Neural crest cell (in vitro differentiated cells): Measurements from ENCODE around the gene CNTNAP2. TPM values are rescaled to one million over a fixed set of nuclear protein-coding genes. Genes with fewer than 3 reads are reported as not detected.

ENCODE experiments used
- DNase-seq: peaks from one replicate; pipeline ENCODE4 v3.0.0; 2021; ENCODE audit warnings: low read depth, mixed read lengths, low spot score
- H3K27ac Mint-ChIP-seq: one replicate; pipeline ENCODE4 v1.8.0; 2021; ENCODE audit warnings: mild to moderate bottlenecking, mixed read lengths; ENCODE audit not compliant: unreplicated experiment
- H3K27me3 Mint-ChIP-seq: 2 replicates; pipeline ENCODE4 v1.8.0; 2021; ENCODE audit warnings: low read depth, mild to moderate bottlenecking, mixed read lengths
- H3K36me3 Mint-ChIP-seq: 2 replicates; pipeline ENCODE4 v1.8.0; 2021; ENCODE audit warnings: low read depth, mild to moderate bottlenecking, mixed read lengths
- H3K4me1 Mint-ChIP-seq: 2 replicates; pipeline ENCODE4 v1.8.0; 2021; ENCODE audit warnings: mixed read lengths
- H3K4me3 Mint-ChIP-seq: one replicate; pipeline ENCODE4 v1.8.0; 2021; ENCODE audit warnings: mild to moderate bottlenecking, mixed read lengths
- H3K9me3 Mint-ChIP-seq: 2 replicates; pipeline ENCODE4 v1.8.0; 2021; ENCODE audit warnings: mixed read lengths
- total RNA-seq: library from RNA; stranded (reverse); gene quantifications from 2 replicates; pipeline ENCODE4 v1.2.1, GENCODE V29; 2021
- TF ChIP-seq, protein P1 (sequence below): fragments of 200-600 bp; sonication (generic); conservative IDR thresholded peaks from 2 replicates; pipeline ENCODE4 v1.5.0; 2021; ENCODE audit warnings: antibody characterized with exemption, mild to moderate bottlenecking

CNTNAP2 gene
- total RNA-seq, 1 donor from 2014 or later = 12.9 TPM

DNA sequence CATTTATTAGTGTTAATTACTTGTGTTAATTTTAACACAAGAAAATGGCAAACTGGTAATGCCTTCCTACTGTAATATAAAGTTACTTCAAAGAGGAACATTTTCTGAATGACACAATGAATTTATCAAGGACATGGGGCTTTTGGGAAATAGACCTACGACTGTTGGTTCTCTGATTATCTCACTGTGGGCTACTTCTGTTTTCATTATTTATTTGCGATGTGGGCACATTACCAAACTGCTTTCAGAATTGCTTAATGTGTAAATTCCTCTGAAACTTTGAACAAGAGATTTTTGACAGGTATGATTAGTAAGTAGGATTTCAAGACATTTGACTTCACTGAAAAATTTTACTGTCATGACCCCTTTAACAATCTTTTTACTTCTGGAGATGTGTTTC, 535.6 kb downstream of the CNTNAP2 start:
- Mint-ChIP-seq H3K27ac (no peak overlapping the region), H3K4me1 (no peaks in the 10 kb centered on the region), H3K4me3 (no peak overlapping the region), H3K27me3 (no peaks in the 10 kb centered on the region), H3K9me3 (no peaks in the 10 kb centered on the region), H3K36me3 (no peaks in the 10 kb centered on the region)
- DNase-seq = no peak
- TF ChIP-seq, protein P1, sequence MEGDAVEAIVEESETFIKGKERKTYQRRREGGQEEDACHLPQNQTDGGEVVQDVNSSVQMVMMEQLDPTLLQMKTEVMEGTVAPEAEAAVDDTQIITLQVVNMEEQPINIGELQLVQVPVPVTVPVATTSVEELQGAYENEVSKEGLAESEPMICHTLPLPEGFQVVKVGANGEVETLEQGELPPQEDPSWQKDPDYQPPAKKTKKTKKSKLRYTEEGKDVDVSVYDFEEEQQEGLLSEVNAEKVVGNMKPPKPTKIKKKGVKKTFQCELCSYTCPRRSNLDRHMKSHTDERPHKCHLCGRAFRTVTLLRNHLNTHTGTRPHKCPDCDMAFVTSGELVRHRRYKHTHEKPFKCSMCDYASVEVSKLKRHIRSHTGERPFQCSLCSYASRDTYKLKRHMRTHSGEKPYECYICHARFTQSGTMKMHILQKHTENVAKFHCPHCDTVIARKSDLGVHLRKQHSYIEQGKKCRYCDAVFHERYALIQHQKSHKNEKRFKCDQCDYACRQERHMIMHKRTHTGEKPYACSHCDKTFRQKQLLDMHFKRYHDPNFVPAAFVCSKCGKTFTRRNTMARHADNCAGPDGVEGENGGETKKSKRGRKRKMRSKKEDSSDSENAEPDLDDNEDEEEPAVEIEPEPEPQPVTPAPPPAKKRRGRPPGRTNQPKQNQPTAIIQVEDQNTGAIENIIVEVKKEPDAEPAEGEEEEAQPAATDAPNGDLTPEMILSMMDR = no peak

DNA sequence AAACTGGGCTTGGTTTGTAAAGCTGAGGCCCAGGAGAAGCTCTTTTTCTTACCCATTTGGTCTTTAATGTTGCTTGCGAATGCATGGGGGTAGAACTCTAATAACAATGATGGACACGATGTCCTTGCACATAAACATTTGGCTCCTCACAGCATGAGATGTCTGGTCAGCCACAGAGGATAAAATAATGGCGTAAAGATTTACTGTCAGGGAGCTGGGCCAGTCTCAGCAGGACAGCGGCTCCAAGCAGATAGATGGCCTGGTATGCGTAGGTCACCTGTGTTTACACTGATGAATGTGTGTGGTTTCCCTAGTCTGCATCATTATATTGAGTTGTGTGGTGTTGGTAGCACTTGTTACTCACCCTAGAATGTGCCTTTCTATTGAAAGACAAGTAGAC, 537.4 kb downstream of the CNTNAP2 start:
- no peaks in the 10 kb centered on the region for H3K4me1 Mint-ChIP-seq
- TF ChIP-seq, protein P1 = no peak
- H3K27me3 Mint-ChIP-seq = peaks cover 4% of the 10 kb centered on the region
- H3K27ac Mint-ChIP-seq = no peak overlapping the region
- H3K36me3 Mint-ChIP-seq = no peaks in the 10 kb centered on the region
- no peak overlapping the region for H3K4me3 Mint-ChIP-seq
- H3K9me3 Mint-ChIP-seq = no peaks in the 10 kb centered on the region
- no peak for DNase-seq

DNA sequence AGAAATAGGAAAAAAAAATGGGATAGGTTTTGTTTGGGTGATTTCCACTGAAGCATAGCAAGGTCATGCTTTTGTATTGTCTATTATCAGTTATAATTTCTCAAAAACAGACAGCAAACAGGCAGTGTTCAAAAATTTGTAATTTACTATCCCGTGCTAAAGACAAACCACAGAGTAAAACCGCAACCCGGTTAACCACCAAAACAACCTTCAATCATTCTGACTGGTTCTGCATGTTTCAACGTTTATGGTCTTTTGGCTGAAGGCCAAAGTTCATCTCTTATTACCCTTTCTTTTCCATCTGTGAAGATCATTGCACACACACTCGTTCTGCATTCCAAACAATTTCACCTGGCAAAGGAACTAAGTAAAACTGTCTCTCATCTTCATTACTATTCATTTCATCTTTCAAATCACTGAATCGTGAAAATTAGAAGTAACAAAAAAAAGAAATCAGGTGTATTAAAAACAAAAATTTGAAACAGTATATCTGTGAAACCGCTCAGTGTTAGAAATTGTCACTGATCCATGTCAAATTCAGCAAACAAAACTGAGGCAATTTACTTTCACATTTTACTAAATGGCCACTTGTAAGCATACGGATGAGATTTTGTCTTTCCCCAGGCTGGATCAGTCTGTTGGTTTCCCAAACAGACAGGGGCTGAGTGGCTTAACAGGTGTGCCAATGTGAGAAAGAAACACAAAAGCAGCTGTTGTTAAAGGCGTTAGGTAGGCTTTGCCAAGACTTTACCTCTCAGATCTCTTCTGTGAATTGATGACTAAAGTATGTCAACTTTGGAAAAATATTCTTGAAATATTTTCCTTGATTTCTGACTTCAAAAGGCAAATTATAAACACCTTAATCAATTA, 539.6 kb downstream of the CNTNAP2 start:
- Mint-ChIP-seq H3K27ac (no peak overlapping the region), H3K4me1 (no peaks in the 10 kb centered on the region), H3K27me3 (peaks cover 4% of the 10 kb centered on the region), H3K36me3 (no peaks in the 10 kb centered on the region), H3K4me3 (no peak overlapping the region), H3K9me3 (no peaks in the 10 kb centered on the region)
- DNase-seq = no peak
- TF ChIP-seq, protein P1 = no peak

DNA sequence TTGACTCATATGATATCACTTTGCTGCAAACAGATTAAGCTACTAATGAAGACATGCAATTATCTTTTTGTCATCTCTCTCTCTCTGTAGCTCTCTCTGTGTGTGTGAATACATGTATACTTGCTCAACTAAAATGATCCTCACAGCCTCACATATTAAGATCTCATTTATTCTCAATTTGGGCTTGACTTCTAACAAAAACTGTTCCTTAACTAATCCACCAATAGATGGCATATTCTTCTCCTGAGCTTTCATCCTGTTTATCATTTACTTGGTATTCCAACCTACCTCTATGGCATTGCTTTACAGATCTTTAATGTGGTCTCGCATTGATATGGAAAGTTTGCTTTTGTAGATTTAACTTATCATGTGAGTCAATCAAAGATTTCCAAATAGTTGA, 540.4 kb downstream of the CNTNAP2 start:
- Mint-ChIP-seq H3K36me3 (no peaks in the 10 kb centered on the region), H3K4me1 (no peaks in the 10 kb centered on the region), H3K27me3 (peaks cover 4% of the 10 kb centered on the region), H3K9me3 (no peaks in the 10 kb centered on the region), H3K27ac (no peak overlapping the region), H3K4me3 (no peak overlapping the region)
- TF ChIP-seq, protein P1 = no peak
- DNase-seq = no peak

DNA sequence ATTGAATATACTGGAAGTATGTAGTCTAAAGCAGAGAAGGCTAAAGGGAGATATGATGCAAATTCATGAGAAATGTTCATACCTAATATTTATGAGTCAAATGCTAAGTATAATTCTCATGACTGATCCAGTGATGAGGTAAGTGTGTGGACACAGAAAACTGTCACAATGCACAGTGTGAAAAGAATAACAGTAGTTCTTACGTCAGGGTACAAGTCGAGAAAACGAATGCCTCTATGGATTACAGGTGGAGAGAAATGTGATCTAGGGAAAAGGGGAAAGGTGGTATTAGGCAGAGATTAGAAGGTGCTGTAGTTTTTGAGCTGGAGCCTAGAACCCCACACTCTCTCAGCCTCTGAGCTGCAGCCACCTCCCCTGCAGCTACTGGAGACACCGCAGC, 542.0 kb downstream of the CNTNAP2 start:
- no peak overlapping the region for H3K27ac Mint-ChIP-seq
- no peaks in the 10 kb centered on the region for H3K36me3 Mint-ChIP-seq

More for the DNA sequence above, 542.0 kb downstream of the CNTNAP2 start:
- TF ChIP-seq, protein P1 = no peak
- H3K4me3 Mint-ChIP-seq = no peak overlapping the region
- no peaks in the 10 kb centered on the region for H3K9me3 Mint-ChIP-seq
- peaks cover 4% of the 10 kb centered on the region for H3K27me3 Mint-ChIP-seq
- no peaks in the 10 kb centered on the region for H3K4me1 Mint-ChIP-seq
- DNase-seq = no peak
